ENCODE measurements around the gene DIPK1A.

DNA sequence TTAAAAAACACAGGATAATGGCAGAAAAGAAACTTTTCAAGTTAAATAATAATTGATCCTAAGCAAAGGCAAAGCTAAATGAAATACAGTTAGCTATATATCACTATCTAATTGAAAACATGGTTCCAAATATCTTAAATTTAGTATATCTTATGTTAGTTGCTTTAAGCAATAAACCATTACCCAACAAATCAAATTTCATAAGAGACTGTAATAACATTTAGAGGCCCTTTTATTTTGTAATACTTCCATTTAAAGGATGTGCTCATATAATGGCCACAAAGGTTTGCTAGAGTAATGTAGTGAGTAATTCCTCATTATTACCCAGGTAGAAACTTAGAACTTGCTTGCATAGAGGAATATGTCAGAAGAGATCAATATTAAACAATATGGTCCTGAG is 97.1 kb downstream of the DIPK1A start:
- TF ChIP-seq, protein P1, sequence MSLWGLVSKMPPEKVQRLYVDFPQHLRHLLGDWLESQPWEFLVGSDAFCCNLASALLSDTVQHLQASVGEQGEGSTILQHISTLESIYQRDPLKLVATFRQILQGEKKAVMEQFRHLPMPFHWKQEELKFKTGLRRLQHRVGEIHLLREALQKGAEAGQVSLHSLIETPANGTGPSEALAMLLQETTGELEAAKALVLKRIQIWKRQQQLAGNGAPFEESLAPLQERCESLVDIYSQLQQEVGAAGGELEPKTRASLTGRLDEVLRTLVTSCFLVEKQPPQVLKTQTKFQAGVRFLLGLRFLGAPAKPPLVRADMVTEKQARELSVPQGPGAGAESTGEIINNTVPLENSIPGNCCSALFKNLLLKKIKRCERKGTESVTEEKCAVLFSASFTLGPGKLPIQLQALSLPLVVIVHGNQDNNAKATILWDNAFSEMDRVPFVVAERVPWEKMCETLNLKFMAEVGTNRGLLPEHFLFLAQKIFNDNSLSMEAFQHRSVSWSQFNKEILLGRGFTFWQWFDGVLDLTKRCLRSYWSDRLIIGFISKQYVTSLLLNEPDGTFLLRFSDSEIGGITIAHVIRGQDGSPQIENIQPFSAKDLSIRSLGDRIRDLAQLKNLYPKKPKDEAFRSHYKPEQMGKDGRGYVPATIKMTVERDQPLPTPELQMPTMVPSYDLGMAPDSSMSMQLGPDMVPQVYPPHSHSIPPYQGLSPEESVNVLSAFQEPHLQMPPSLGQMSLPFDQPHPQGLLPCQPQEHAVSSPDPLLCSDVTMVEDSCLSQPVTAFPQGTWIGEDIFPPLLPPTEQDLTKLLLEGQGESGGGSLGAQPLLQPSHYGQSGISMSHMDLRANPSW (CRISPR knock-in tag; conservative IDR thresholded peaks at IDR 0.05; ENCODE audit: low read depth): no peak
- TF ChIP-seq, protein P2, sequence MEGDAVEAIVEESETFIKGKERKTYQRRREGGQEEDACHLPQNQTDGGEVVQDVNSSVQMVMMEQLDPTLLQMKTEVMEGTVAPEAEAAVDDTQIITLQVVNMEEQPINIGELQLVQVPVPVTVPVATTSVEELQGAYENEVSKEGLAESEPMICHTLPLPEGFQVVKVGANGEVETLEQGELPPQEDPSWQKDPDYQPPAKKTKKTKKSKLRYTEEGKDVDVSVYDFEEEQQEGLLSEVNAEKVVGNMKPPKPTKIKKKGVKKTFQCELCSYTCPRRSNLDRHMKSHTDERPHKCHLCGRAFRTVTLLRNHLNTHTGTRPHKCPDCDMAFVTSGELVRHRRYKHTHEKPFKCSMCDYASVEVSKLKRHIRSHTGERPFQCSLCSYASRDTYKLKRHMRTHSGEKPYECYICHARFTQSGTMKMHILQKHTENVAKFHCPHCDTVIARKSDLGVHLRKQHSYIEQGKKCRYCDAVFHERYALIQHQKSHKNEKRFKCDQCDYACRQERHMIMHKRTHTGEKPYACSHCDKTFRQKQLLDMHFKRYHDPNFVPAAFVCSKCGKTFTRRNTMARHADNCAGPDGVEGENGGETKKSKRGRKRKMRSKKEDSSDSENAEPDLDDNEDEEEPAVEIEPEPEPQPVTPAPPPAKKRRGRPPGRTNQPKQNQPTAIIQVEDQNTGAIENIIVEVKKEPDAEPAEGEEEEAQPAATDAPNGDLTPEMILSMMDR (IDR thresholded peaks at IDR 0.05): no peak
- TF ChIP-seq, protein P3, sequence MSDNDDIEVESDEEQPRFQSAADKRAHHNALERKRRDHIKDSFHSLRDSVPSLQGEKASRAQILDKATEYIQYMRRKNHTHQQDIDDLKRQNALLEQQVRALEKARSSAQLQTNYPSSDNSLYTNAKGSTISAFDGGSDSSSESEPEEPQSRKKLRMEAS (CRISPR knock-in tag; IDR thresholded peaks at IDR 0.05): no peak
- TF ChIP-seq CBFB (CRISPR knock-in tag; IDR thresholded peaks at IDR 0.05; ENCODE audit: low read depth) (no peak), PRRX2 (CRISPR knock-in tag; IDR thresholded peaks at IDR 0.05) (no peak), FOXP1 (CRISPR knock-in tag; IDR thresholded peaks at IDR 0.05; ENCODE audit: borderline replicate concordance) (no peak), SP1 (CRISPR knock-in tag; conservative IDR thresholded peaks at IDR 0.05) (no peak), NFYB (CRISPR knock-in tag; conservative IDR thresholded peaks at IDR 0.05; ENCODE audit: low read depth) (no peak), NR1H2 (CRISPR knock-in tag; IDR thresholded peaks at IDR 0.05) (no peak)
- TF ChIP-seq, protein P4, sequence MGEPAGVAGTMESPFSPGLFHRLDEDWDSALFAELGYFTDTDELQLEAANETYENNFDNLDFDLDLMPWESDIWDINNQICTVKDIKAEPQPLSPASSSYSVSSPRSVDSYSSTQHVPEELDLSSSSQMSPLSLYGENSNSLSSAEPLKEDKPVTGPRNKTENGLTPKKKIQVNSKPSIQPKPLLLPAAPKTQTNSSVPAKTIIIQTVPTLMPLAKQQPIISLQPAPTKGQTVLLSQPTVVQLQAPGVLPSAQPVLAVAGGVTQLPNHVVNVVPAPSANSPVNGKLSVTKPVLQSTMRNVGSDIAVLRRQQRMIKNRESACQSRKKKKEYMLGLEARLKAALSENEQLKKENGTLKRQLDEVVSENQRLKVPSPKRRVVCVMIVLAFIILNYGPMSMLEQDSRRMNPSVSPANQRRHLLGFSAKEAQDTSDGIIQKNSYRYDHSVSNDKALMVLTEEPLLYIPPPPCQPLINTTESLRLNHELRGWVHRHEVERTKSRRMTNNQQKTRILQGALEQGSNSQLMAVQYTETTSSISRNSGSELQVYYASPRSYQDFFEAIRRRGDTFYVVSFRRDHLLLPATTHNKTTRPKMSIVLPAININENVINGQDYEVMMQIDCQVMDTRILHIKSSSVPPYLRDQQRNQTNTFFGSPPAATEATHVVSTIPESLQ (CRISPR knock-in tag; IDR thresholded peaks at IDR 0.05): no peak
- TF ChIP-seq, protein P5, sequence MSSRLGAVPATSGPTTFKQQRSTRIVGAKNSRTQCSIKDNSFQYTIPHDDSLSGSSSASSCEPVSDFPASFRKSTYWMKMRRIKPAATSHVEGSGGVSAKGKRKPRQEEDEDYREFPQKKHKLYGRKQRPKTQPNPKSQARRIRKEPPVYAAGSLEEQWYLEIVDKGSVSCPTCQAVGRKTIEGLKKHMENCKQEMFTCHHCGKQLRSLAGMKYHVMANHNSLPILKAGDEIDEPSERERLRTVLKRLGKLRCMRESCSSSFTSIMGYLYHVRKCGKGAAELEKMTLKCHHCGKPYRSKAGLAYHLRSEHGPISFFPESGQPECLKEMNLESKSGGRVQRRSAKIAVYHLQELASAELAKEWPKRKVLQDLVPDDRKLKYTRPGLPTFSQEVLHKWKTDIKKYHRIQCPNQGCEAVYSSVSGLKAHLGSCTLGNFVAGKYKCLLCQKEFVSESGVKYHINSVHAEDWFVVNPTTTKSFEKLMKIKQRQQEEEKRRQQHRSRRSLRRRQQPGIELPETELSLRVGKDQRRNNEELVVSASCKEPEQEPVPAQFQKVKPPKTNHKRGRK (CRISPR knock-in tag; IDR thresholded peaks at IDR 0.05; ENCODE audit: borderline replicate concordance): no peak
- TF ChIP-seq, protein P6, sequence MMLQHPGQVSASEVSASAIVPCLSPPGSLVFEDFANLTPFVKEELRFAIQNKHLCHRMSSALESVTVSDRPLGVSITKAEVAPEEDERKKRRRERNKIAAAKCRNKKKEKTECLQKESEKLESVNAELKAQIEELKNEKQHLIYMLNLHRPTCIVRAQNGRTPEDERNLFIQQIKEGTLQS (CRISPR knock-in tag; conservative IDR thresholded peaks at IDR 0.05): no peak
- TF ChIP-seq, protein P7, sequence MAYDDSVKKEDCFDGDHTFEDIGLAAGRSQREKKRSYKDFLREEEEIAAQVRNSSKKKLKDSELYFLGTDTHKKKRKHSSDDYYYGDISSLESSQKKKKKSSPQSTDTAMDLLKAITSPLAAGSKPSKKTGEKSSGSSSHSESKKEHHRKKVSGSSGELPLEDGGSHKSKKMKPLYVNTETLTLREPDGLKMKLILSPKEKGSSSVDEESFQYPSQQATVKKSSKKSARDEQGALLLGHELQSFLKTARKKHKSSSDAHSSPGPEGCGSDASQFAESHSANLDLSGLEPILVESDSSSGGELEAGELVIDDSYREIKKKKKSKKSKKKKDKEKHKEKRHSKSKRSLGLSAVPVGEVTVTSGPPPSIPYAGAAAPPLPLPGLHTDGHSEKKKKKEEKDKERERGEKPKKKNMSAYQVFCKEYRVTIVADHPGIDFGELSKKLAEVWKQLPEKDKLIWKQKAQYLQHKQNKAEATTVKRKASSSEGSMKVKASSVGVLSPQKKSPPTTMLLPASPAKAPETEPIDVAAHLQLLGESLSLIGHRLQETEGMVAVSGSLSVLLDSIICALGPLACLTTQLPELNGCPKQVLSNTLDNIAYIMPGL (CRISPR knock-in tag; IDR thresholded peaks at IDR 0.05): no peak
